HEK293T (cell line): ENCODE measurements around the gene WDR53.

Experiments
- ELF4 ChIP-seq: fragments of 450-650 bp; IDR thresholded peaks from 2 replicates; pipeline ENCODE4 v1.6.1; 2017; ENCODE audit warnings: antibody characterized with exemption
- FOXM1 ChIP-seq: fragments of 450-650 bp; IDR thresholded peaks from 2 replicates; pipeline ENCODE4 v1.6.1; 2017; ENCODE audit warnings: mild to moderate bottlenecking, borderline replicate concordance
- HDGF ChIP-seq: fragments of 450-650 bp; IDR thresholded peaks from 2 replicates; pipeline ENCODE4 v1.6.1; 2017; ENCODE audit warnings: antibody characterized with exemption, borderline replicate concordance
- SP1 ChIP-seq: fragments of 450-650 bp; IDR thresholded peaks from 2 replicates; pipeline ENCODE4 v1.6.1; 2017

DNA sequence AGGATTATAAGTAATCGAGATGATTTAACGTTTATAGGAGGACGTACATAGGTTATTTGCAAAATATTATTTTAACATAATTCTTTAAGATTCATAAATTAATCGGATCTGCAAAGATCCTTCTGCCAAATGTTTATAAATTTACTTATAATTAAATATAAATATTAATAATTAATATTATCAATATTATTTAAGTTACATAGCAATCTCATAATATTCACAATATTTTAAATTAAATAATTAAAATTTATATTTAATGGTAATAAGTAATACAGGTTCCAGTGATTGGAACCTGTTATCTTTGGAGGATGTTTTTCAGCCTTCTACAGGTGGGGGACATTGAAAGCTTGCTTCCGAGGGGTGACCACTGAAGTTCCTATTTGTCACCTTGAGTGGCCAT, 16.1 kb downstream of the WDR53 start:
- TF ChIP-seq SP1 = no peak
- TF ChIP-seq FOXM1 = no peak
- no peak for TF ChIP-seq ELF4
- TF ChIP-seq HDGF = no peak
